SU-DHL-6 (cell line): ENCODE data around the gene NSMCE1.

Source experiments
- EZH2phosphoT487 ChIP-seq: fragments of 200-600 bp; sonication (generic), shearing (Covaris generic); conservative IDR thresholded peaks from 2 replicates; pipeline ENCODE4 v1.6.1; 2018; ENCODE audit warnings: mild to moderate bottlenecking, antibody characterized with exemption, low read length, moderate library complexity, mixed read lengths
- TF ChIP-seq, protein P1 (sequence below): fragments of 200-600 bp; sonication (generic); IDR thresholded peaks from one replicate; pipeline ENCODE4 v1.5.1; 2017; ENCODE audit warnings: antibody characterized with exemption, mild to moderate bottlenecking, low read length, moderate library complexity; ENCODE audit not compliant: insufficient read depth, poor library complexity, severe bottlenecking

DNA sequence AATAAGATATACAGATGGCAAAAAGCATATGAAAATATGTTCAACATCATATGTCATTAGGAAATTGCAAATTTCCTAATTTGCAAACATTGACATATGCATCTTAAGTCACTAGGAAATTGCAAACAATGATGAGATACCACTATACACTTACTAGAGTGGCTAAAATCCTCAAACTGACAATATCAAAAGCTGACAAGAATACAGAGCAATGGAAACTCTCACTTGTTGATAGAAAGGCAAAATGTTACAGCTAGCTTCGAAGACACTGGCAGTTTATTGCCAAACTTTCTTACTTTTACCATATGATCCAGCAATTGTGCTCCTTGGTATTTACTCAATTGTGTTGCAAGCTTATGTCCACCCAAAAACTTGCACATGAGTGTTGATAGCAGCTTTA lies 40.2 kb upstream of the NSMCE1 start:
- TF ChIP-seq, protein P1, sequence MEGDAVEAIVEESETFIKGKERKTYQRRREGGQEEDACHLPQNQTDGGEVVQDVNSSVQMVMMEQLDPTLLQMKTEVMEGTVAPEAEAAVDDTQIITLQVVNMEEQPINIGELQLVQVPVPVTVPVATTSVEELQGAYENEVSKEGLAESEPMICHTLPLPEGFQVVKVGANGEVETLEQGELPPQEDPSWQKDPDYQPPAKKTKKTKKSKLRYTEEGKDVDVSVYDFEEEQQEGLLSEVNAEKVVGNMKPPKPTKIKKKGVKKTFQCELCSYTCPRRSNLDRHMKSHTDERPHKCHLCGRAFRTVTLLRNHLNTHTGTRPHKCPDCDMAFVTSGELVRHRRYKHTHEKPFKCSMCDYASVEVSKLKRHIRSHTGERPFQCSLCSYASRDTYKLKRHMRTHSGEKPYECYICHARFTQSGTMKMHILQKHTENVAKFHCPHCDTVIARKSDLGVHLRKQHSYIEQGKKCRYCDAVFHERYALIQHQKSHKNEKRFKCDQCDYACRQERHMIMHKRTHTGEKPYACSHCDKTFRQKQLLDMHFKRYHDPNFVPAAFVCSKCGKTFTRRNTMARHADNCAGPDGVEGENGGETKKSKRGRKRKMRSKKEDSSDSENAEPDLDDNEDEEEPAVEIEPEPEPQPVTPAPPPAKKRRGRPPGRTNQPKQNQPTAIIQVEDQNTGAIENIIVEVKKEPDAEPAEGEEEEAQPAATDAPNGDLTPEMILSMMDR: no peak
- no peak for TF ChIP-seq EZH2phosphoT487
